ENCODE measurements around the gene IQSEC3.

- TF ChIP-seq CTCF (IDR thresholded peaks at IDR 0.05 in 2 of 3, conservative IDR thresholded peaks at IDR 0.05 in 1 of 3; ENCODE audit: control insufficient read depth in 2 of 3, extremely low read depth in 1 of 3, insufficient read depth in 1 of 3, low read depth in 3 of 3, low read length in 3 of 3) (no peak), JUNB (IDR thresholded peaks at IDR 0.05) (no peak), POLR2A (IDR thresholded peaks at IDR 0.05; ENCODE audit: low read depth, low read length) (no peak), PRDM15 (CRISPR knock-in tag; IDR thresholded peaks at IDR 0.05) (no peak), ZZZ3 (IDR thresholded peaks at IDR 0.05; ENCODE audit: control insufficient read depth, insufficient read length, low read depth) (no peak), ZNF24 (IDR thresholded peaks at IDR 0.05) (no peak), MLLT1 (IDR thresholded peaks at IDR 0.05) (no peak), YY1 (IDR thresholded peaks at IDR 0.05; ENCODE audit: low read depth, low read length) (no peak), BHLHE40 (IDR thresholded peaks at IDR 0.05; ENCODE audit: borderline replicate concordance in 1 of 2, low read depth in 2 of 2, low read length in 1 of 2) (no peak), REST (IDR thresholded peaks at IDR 0.05; ENCODE audit: low read depth, low read length) (no peak)
These were observed 11.6 kb upstream of the IQSEC3 start for GRCh38 chr12:54750-55535.
